Loucy (cell line): ENCODE data around the gene FEM1A.

Source experiments
- EZH2phosphoT487 ChIP-seq: fragments of 200-600 bp; IDR thresholded peaks from 2 replicates; pipeline ENCODE4 v1.6.1; 2018; ENCODE audit warnings: antibody characterized with exemption, mild to moderate bottlenecking, moderate library complexity, borderline replicate concordance
- TF ChIP-seq, protein P1 (sequence below): fragments of 200-600 bp; sonication (generic); conservative IDR thresholded peaks from 2 replicates; pipeline ENCODE4 v1.5.1; 2014; ENCODE audit warnings: mild to moderate bottlenecking, antibody characterized with exemption, low read length

GRCh38 chr19:4844348-4845179 is 53.0 kb downstream of the FEM1A start:
- TF ChIP-seq, protein P1, sequence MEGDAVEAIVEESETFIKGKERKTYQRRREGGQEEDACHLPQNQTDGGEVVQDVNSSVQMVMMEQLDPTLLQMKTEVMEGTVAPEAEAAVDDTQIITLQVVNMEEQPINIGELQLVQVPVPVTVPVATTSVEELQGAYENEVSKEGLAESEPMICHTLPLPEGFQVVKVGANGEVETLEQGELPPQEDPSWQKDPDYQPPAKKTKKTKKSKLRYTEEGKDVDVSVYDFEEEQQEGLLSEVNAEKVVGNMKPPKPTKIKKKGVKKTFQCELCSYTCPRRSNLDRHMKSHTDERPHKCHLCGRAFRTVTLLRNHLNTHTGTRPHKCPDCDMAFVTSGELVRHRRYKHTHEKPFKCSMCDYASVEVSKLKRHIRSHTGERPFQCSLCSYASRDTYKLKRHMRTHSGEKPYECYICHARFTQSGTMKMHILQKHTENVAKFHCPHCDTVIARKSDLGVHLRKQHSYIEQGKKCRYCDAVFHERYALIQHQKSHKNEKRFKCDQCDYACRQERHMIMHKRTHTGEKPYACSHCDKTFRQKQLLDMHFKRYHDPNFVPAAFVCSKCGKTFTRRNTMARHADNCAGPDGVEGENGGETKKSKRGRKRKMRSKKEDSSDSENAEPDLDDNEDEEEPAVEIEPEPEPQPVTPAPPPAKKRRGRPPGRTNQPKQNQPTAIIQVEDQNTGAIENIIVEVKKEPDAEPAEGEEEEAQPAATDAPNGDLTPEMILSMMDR, result no peak
- TF ChIP-seq EZH2phosphoT487, result no peak
